NCI-H128 (cell line): ENCODE data around the gene BMP7.

Experiments
- DNase-seq: peaks from one replicate; lab custom pipeline; 2025; ENCODE audit not compliant: unreplicated experiment; lab: John Stamatoyannopoulos, UW

Gene BMP7

GRCh38 chr20:57131077-57131476 is 135.4 kb downstream of the BMP7 start:
- DNase-seq: no peak

DNA sequence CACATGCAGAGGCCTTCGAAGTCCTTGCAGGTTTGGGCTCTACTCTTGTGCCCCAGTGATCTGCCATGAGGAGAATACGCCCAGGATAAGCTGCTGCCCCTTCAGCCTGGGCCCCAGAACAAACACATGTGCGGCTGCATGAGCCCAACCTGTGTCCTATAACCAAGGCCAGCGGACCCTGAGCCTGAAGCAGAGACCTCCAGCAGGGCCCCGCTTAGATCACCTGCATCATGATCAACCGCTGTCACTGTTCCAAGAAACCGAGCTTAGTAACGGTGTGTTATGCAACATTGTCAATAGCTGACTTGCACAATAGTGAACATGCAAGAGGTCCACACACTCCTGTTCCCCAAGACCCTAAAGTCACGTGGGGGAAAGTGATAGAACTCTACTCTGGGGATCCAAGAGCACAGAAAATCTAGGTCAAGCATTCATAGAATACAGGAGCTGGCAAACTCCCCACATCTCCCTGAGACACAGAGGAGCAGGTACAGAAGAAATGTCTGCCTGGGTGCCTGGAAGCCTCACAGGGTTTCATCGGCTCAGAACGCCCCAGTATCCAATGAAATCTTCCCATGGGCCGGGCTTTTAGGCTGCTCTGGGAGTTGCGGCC is 136.2 kb downstream of the BMP7 start:
- no peak for DNase-seq

DNA sequence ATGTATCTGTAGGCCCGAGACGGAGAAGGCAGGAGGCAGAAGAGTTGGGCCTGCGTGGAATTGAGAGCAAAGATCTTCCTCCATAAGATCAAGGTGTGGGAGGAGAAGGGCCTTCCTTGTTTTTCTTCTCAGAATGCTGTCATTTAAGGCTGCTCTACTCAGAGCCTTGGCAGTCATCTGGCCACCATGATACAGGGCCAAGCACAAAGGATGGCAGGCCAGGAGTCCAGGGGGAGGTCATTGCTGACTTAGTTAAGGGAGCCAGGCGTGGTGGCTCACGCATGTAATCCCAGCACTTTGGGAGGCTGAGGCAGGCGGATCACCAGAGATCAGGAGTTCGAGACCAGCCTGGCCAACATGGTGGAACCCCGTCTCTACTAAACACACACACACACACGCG is 137.1 kb downstream of the BMP7 start:
- DNase-seq: no peak

DNA sequence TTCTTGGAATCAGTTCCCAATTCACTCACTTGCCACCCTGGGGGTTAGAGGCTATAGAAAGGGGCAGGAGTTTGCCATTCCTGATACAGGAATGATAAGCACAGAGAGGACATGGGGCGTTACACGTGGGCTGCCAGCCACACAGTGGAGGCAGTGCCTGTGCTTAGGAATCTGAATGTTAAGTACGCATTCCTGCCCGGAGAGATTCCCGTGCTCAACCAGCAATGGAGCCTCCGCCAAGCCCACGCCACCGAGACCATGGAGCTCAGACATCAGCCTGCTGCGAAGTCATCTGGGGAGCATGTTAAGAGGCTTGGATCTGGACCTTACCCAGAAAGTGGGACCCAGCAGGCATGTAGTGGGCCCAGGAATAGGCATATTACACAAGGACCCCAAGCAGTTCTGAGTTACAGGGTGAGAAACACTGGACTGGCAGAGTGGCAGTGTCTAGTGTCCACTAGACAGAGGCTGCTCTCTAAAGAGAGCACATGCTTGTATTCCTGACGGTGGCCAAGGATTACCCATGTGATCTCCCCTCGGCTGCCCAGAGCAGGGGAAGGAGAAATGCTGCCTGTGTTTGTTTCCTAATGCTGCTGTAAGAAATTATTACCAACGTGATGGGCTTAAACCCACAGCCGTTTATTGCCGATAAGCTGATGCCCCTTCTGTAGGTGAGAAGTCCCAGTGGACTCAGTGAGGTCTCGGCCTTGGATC is 138.2 kb downstream of the BMP7 start:
- no peak for DNase-seq

GRCh38 chr20:57126481-57127092 is 139.9 kb downstream of the BMP7 start:
- DNase-seq: no peak

GRCh38 chr20:57124800-57125517 is 141.5 kb downstream of the BMP7 start:
- DNase-seq: no peak

- DNase-seq: no peak
Measured at GRCh38 chr20:57124366-57124765, 142.1 kb downstream of the BMP7 start.

DNA sequence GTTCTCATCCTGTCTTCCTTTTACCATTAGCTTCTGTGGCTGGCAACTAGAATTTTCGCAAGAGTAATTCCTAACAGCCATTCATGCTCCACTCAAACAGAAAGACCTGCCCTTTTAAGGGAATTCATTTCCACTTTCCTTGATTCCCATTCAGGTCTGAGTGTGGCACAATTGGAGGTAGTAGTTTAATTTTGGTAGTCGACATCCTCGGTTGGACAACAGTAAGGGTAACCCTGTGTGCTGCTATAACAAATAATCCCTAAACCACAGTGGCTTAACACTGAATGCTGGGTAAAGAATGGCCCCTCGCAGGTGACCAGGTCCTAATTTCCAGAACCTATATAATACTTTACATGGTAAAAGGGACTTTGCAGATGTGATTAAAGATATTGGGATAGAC is 142.9 kb downstream of the BMP7 start:
- no peak for DNase-seq

- no peak for DNase-seq
Measured at GRCh38 chr20:57122536-57123489, 143.6 kb downstream of the BMP7 start.

- no peak for DNase-seq
Measured at GRCh38 chr20:57118964-57119363, 147.5 kb downstream of the BMP7 start.
